Measurements from ENCODE around the gene BCR.
A peak's percentile ranks its signal among the peaks of the same experiment; 100 is the strongest.

Gene BCR

GRCh38 chr22:23233084-23233531, 52.8 kb downstream of the BCR start:
- Histone ChIP-seq H3K27me3 (ENCODE audit: insufficient read depth, poor library complexity, severe bottlenecking) (no peaks in the 10 kb centered on the region), H3K4me3 (replicated peaks; ENCODE audit: insufficient read depth, low read length) (no peak overlapping the region), H3K27ac (replicated peaks) (no peak overlapping the region)
- DNase-seq (ENCODE audit: low read depth in 1 of 2, low spot score in 1 of 2): peak in 1 of 2 experiments; percentile 52
- TF ChIP-seq GABPA (IDR thresholded peaks at IDR 0.05; ENCODE audit: low read depth) (no peak), POLR2AphosphoS5 (IDR thresholded peaks at IDR 0.05; ENCODE audit: low read depth) (no peak), SPI1 (IDR thresholded peaks at IDR 0.05; ENCODE audit: borderline replicate concordance, low read depth) (peak; percentile 15; the same call in 1 of the 2 replicates)

DNA sequence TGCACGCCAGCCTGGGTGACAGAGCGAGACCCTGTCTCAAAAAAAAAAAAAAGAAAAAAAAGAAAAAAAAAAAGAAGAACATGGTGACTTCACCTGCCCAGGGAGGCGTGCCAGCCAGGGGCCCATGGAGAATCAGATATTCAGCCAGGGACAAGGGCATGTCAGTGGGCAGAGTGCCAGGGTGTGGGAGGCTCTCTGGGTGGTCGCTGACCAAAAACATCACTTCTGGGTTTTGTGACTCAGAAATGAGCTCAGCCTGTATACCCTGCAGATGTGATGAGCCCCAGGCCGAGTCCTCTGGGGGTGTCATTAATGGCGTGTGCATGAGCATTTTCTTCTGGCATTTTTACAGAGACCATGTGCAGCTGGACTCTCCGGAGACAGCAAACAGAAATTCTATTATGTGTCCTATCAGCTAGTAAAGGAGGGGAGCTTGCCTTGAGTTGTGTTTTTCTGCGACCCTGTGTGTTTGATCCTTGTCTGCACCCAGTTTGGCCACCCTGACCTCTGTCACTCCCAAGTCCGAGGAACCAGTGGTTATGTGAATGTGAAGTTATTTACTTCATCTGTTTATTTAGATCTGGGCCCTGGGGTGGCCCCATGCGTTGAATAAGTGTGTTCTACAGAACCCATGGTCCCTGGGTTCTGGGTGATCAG, 53.6 kb downstream of the BCR start:
- TF ChIP-seq GABPA (IDR thresholded peaks at IDR 0.05; ENCODE audit: low read depth): no peak
- no peak for TF ChIP-seq SPI1 (IDR thresholded peaks at IDR 0.05; ENCODE audit: borderline replicate concordance, low read depth)
- TF ChIP-seq, protein P1, sequence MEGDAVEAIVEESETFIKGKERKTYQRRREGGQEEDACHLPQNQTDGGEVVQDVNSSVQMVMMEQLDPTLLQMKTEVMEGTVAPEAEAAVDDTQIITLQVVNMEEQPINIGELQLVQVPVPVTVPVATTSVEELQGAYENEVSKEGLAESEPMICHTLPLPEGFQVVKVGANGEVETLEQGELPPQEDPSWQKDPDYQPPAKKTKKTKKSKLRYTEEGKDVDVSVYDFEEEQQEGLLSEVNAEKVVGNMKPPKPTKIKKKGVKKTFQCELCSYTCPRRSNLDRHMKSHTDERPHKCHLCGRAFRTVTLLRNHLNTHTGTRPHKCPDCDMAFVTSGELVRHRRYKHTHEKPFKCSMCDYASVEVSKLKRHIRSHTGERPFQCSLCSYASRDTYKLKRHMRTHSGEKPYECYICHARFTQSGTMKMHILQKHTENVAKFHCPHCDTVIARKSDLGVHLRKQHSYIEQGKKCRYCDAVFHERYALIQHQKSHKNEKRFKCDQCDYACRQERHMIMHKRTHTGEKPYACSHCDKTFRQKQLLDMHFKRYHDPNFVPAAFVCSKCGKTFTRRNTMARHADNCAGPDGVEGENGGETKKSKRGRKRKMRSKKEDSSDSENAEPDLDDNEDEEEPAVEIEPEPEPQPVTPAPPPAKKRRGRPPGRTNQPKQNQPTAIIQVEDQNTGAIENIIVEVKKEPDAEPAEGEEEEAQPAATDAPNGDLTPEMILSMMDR (IDR thresholded peaks at IDR 0.05; ENCODE audit: insufficient read depth, low read length): no peak
- TF ChIP-seq REST (IDR thresholded peaks at IDR 0.05; ENCODE audit: insufficient replicate concordance, low read depth): no peak
- no peak for TF ChIP-seq POLR2AphosphoS5 (IDR thresholded peaks at IDR 0.05; ENCODE audit: low read depth)
- no peak overlapping the region for H3K27ac ChIP-seq (replicated peaks)
- H3K4me3 ChIP-seq (replicated peaks; ENCODE audit: insufficient read depth, low read length): no peak overlapping the region
- H3K27me3 ChIP-seq (ENCODE audit: insufficient read depth, poor library complexity, severe bottlenecking): no peaks in the 10 kb centered on the region
- no peak for DNase-seq (ENCODE audit: low read depth in 1 of 2, low spot score in 1 of 2)

DNA sequence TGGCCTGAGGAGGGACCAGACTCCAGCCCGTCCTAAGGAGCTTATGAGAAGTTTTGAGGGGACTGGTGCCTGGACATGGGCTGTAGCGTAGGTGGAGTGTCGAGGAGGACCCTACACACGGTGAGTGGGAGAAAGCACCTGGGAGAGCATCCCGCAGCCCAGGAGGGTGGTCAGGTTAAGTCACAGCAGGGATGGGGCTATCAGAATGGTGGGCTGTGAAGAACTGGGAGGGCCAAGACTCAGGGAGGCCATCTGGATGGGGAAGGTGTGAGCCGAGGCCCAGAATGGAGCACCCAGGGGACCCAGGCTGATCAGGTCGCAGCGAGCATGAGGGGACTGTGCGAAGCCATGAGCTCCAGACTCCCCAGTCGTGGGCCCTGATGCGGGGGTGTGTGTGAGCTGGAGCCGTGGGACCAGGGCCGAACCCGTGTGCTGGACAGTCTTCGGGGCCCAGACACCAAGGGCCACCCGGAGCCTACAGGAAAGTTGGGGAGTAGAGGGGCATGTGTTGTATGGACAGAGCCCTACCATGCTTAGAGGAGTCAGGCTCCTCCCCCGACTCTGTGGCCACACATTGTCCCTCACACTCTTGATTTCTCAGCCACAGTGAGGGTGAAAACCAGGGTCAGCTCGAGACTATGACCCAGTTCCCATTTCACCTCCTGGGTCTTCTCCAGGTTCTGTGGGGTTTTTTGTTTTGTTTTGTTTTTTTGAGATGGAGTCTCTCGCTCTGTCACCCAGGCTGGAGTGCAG, 54.3 kb downstream of the BCR start:
- TF ChIP-seq, protein P1 (IDR thresholded peaks at IDR 0.05; ENCODE audit: insufficient read depth, low read length): no peak
- TF ChIP-seq POLR2AphosphoS5 (IDR thresholded peaks at IDR 0.05; ENCODE audit: low read depth) (no peak), REST (IDR thresholded peaks at IDR 0.05; ENCODE audit: insufficient replicate concordance, low read depth) (no peak), GABPA (IDR thresholded peaks at IDR 0.05; ENCODE audit: low read depth) (no peak), SPI1 (IDR thresholded peaks at IDR 0.05; ENCODE audit: borderline replicate concordance, low read depth) (no peak)
- DNase-seq (ENCODE audit: low read depth in 1 of 2, low spot score in 1 of 2): no peak
- Histone ChIP-seq H3K27me3 (ENCODE audit: insufficient read depth, poor library complexity, severe bottlenecking) (no peaks in the 10 kb centered on the region), H3K27ac (replicated peaks) (no peak overlapping the region), H3K4me3 (replicated peaks; ENCODE audit: insufficient read depth, low read length) (no peak overlapping the region)

- no peak for DNase-seq (ENCODE audit: low read depth in 1 of 2, low spot score in 1 of 2)
These were observed 55.1 kb downstream of the BCR start for GRCh38 chr22:23235425-23235824.

More at GRCh38 chr22:23235425-23235824, 55.1 kb downstream of the BCR start:
- Histone ChIP-seq H3K27ac (replicated peaks) (no peak overlapping the region), H3K4me3 (replicated peaks; ENCODE audit: insufficient read depth, low read length) (no peak overlapping the region), H3K27me3 (ENCODE audit: insufficient read depth, poor library complexity, severe bottlenecking) (no peaks in the 10 kb centered on the region)
- TF ChIP-seq, protein P1 (IDR thresholded peaks at IDR 0.05; ENCODE audit: insufficient read depth, low read length): no peak
- TF ChIP-seq SPI1 (IDR thresholded peaks at IDR 0.05; ENCODE audit: borderline replicate concordance, low read depth): no peak
- no peak for TF ChIP-seq POLR2AphosphoS5 (IDR thresholded peaks at IDR 0.05; ENCODE audit: low read depth)
- no peak for TF ChIP-seq REST (IDR thresholded peaks at IDR 0.05; ENCODE audit: insufficient replicate concordance, low read depth)
- TF ChIP-seq GABPA (IDR thresholded peaks at IDR 0.05; ENCODE audit: low read depth): no peak
